Esophagus squamous epithelium (tissue), 5 donors: ENCODE results near the gene MAGOH. TPM values are rescaled to one million over a fixed set of nuclear protein-coding genes. Genes with fewer than 3 reads are reported as not detected.

ENCODE experiments used
- DNase-seq: peaks from one replicate; lab custom pipeline; 2025; lab: John Stamatoyannopoulos, UW
- H3K27ac ChIP-seq, 4 donors: fragments of 200-600 bp; sonication (generic); one replicate each; pipeline ENCODE4 v1.5.1; 2016 to 2019; ENCODE audit warnings: mild to moderate bottlenecking in 1 of 4
- H3K27me3 ChIP-seq, 4 donors: fragments of 200-600 bp; sonication (generic); 1 replicate in 3 of 4; 2 replicates in 1 of 4; pipeline versions ENCODE4 v1.5.1 to v1.6.0; 2017 to 2021; ENCODE audit warnings: antibody characterized with exemption in 1 of 4
- H3K36me3 ChIP-seq, 3 donors: fragments of 200-600 bp; sonication (generic); one replicate each; pipeline ENCODE4 v1.5.1; 2016 to 2019
- H3K4me1 ChIP-seq, 3 donors: fragments of 200-600 bp; sonication (generic); one replicate each; pipeline ENCODE4 v1.5.1; 2017 to 2019
- H3K4me3 ChIP-seq, 4 donors: fragments of 200-600 bp; sonication (generic); 1 replicate in 3 of 4; 2 replicates in 1 of 4; pipeline ENCODE4 v1.5.1; 2016 to 2019; ENCODE audit warnings: mild to moderate bottlenecking in 2 of 4, moderate library complexity in 1 of 4
- H3K9me3 ChIP-seq, 3 donors: fragments of 200-600 bp; sonication (generic); one replicate each; pipeline ENCODE4 v1.5.1; 2016 to 2019
- POLR2A ChIP-seq, 4 donors: fragments of 450-650 bp; IDR thresholded peaks; one replicate each; pipeline ENCODE4 v1.6.1; 2017; ENCODE audit warnings: antibody characterized with exemption in 4 of 4, mild to moderate bottlenecking in 4 of 4, moderate library complexity in 3 of 4
- WGBS, 2 donors: methylation state at CpG; one replicate each; pipeline ENCODE4 v1.1.5; 2018; 5-methylcytosine and 5-hydroxymethylcytosine counted together
- intact Hi-C: fragments of 100-400 bp; cut with DNase I; formaldehyde crosslinking; loops from one replicate; pipeline ENCODE4 v1.15.0; 2022
- total RNA-seq, 4 donors: library from RNA; depleted of rRNA; stranded (reverse); fragments of >200 nt; gene quantifications; one replicate each; pipeline ENCODE4 v1.1.0, GENCODE V29; 2016
- TF ChIP-seq, protein P1 (sequence below), 6 experiments: fragments of 450-650 bp in 4 of 6; fragments of 200-600 bp in 2 of 6; sonication (generic) in 2 of 6; IDR thresholded peaks; one replicate each; pipeline ENCODE4 v1.5.1; 2016 to 2019; ENCODE audit warnings: antibody characterized with exemption in 6 of 6, mild to moderate bottlenecking in 4 of 6, moderate library complexity in 4 of 6
- donor health status: DM: yes; HTN: yes; CAD: no.

Gene MAGOH
- total RNA-seq, 4 donors from 2014 or later = 27.6 to 52.7 (median 41.8) TPM

DNA sequence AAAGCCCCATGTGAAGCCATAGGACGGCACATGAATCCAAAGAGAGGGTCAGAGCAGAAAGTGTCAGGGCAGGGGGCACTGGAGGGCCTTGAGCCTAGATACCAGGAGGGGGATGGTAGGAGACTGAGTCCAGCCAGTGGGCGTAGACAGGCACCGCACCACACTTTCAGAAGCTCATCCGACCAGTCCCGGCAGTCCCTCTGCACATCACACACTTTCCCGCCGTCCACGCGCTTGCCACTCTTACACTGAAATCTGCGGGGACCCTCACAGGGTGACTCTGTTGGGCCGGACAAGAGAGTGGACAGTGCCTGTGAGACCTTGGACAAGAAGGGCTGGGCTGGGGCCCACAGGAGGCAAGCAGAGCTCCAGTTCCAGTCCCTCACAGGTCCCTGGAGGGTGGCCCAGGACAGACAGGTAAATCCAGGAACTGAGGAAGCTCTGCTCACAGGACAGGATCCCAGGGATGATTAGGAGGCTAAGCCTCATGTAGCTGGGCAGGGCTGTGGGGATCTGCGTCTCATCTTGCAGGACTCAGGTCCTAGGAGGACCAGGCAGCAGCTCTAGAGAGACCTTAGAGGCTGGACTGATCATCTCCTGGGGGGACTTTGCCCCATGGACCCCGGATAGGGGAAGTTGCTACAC, 36.3 kb upstream of the MAGOH start:
- H3K27ac ChIP-seq = no peak overlapping the region
- intact Hi-C loops = no loop called here
- 86 to 92% methylated on average over 9 to 10 of the region's 13 CpGs for WGBS, 2 donors
- H3K36me3 ChIP-seq = peaks cover 0 to 31% (median 0%) of the 10 kb centered on the region in 3 donors
- no peak overlapping the region for H3K4me3 ChIP-seq
- H3K9me3 ChIP-seq = no peaks in the 10 kb centered on the region
- no peak for DNase-seq
- H3K27me3 ChIP-seq = no peaks in the 10 kb centered on the region
- H3K4me1 ChIP-seq = peaks cover 5 to 34% (median 14%) of the 10 kb centered on the region in 3 donors
- no peak for TF ChIP-seq POLR2A (IDR thresholded peaks at IDR 0.05)
- TF ChIP-seq, protein P1, sequence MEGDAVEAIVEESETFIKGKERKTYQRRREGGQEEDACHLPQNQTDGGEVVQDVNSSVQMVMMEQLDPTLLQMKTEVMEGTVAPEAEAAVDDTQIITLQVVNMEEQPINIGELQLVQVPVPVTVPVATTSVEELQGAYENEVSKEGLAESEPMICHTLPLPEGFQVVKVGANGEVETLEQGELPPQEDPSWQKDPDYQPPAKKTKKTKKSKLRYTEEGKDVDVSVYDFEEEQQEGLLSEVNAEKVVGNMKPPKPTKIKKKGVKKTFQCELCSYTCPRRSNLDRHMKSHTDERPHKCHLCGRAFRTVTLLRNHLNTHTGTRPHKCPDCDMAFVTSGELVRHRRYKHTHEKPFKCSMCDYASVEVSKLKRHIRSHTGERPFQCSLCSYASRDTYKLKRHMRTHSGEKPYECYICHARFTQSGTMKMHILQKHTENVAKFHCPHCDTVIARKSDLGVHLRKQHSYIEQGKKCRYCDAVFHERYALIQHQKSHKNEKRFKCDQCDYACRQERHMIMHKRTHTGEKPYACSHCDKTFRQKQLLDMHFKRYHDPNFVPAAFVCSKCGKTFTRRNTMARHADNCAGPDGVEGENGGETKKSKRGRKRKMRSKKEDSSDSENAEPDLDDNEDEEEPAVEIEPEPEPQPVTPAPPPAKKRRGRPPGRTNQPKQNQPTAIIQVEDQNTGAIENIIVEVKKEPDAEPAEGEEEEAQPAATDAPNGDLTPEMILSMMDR (IDR thresholded peaks at IDR 0.05) = no peak

DNA sequence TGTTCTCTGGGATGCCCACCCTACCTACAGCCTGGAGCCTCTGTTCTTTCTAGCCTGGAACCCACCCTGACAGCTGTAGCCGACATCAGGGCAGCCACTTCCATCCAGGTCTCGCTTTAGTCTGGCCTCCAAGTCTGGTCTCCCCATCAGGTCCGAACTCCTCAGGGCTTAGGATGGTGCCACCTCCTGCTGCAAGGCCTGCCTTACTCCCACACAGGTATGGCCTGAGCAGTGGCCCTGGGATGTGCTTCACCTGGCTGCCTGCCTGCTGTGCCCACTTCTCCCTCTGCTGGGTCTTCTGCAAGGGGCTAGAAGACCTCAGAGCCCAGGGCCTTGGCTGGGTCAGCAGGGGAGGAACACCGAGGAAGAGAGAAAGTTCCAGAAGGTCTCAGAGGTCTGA, 35.7 kb upstream of the MAGOH start:
- DNase-seq = no peak
- Histone ChIP-seq H3K9me3 (no peaks in the 10 kb centered on the region), H3K27ac (peak overlapping the region in 3 of 4 donors; percentile 14 to 37 (median 34)), H3K4me1 (peaks cover 5 to 34% (median 14%) of the 10 kb centered on the region in 3 donors), H3K4me3 (no peak overlapping the region), H3K36me3 (peaks cover 0 to 28% (median 0%) of the 10 kb centered on the region in 3 donors), H3K27me3 (no peaks in the 10 kb centered on the region)
- intact Hi-C loops = no loop called here
- WGBS, 2 donors = 88 to 95% methylated on average over 3 of the region's 4 CpGs
- TF ChIP-seq, protein P1 (IDR thresholded peaks at IDR 0.05) = no peak
- no peak for TF ChIP-seq POLR2A (IDR thresholded peaks at IDR 0.05)

DNA sequence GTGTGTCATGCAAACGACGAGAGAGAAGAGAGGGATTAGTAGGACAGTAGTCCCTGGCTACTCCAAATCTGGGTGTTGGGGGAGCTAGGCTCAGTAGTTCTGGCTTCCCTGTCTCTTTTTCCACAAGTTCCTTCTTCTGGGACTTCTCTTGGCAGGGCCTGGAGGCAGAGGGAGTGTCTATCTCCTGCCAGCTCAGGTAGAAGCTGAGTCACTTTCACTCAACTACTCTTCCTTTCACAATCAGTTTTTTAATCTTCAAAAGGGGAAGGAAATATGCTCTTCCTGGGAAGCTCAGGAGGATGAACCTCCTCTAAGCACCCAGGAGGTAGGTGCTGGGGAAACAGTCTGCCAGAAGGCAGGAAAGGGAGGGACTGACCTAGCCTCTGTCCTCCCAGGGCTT, 35.2 kb upstream of the MAGOH start:
- intact Hi-C loops = no loop called here
- DNase-seq = no peak
- Histone ChIP-seq H3K27ac (peak overlapping the region in 3 of 4 donors; percentile 14 to 37 (median 34)), H3K9me3 (no peaks in the 10 kb centered on the region), H3K4me1 (peaks cover 5 to 34% (median 14%) of the 10 kb centered on the region in 3 donors), H3K27me3 (no peaks in the 10 kb centered on the region), H3K36me3 (peaks cover 0 to 28% (median 0%) of the 10 kb centered on the region in 3 donors), H3K4me3 (no peak overlapping the region)
- no peak for TF ChIP-seq POLR2A (IDR thresholded peaks at IDR 0.05)
- TF ChIP-seq, protein P1 (IDR thresholded peaks at IDR 0.05) = no peak
- WGBS, 2 donors = 31% methylated on average over 2 of the region's 2 CpGs; no CpG with 5 or more reads in 1 of the 2 donors

DNA sequence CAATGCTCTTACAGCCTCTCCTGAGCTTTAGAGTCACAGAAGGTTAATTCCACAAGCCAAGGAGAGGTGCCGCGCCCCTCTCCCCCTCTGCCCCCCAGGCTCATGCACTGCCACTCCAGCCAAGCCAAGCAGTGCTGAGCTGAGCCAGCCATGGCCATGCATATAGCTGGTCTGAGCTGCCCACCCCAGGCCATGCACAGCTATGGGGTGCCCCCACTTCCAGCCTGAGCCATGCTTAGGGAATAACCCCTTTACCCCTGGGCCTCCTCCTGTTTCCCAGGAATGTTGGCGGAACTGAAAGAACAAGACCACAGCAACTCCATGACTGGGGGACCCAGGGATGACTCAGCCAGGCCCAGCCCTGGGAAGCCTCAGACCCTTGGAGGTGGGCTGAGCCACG, 34.0 kb upstream of the MAGOH start:
- intact Hi-C loops = no loop called here
- Histone ChIP-seq H3K4me1 (peaks cover 5 to 34% (median 14%) of the 10 kb centered on the region in 3 donors), H3K9me3 (no peaks in the 10 kb centered on the region), H3K27me3 (no peaks in the 10 kb centered on the region), H3K36me3 (peaks cover 0 to 34% (median 0%) of the 10 kb centered on the region in 3 donors), H3K4me3 (no peak overlapping the region), H3K27ac (no peak overlapping the region)
- DNase-seq = no peak
- 81% methylated on average over 3 of the region's 4 CpGs; no CpG with 5 or more reads in 1 of the 2 donors for WGBS, 2 donors
- TF ChIP-seq, protein P1 (IDR thresholded peaks at IDR 0.05) = no peak
- no peak for TF ChIP-seq POLR2A (IDR thresholded peaks at IDR 0.05)

DNA sequence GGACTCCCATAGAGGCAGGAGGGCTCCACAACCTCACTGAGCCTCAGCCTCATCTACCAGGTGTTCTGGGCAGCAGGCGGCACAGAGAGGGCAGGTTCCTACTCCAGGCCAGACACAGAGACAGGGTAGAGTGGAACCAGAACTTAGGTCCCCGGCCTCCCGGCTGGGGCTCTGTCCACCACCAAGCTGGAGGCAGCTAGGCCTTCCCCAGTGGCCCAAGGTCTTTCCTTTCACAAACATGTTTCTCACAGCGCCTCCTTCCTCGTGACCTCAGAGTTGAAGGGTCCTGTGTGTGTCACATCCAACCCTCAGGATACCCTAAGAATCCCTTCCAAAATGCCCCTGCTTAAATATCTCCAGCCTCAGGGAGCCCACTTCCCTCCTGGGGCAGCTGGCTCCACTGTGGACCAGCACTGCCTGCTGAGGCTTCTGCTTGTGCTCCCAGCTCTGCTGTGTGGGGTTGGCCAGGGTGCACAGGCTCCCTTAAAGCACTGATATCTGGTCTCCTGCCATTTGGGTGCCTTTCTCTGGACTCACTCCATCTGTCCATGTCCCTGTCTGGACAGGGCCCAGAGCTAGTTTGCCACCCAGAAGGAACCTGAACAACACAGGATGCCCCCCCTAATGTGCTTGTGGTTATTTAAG, 33.2 kb upstream of the MAGOH start:
- Histone ChIP-seq H3K4me3 (no peak overlapping the region), H3K27me3 (no peaks in the 10 kb centered on the region), H3K9me3 (no peaks in the 10 kb centered on the region), H3K27ac (no peak overlapping the region), H3K36me3 (peaks cover 0 to 29% (median 0%) of the 10 kb centered on the region in 3 donors), H3K4me1 (peaks cover 5 to 34% (median 14%) of the 10 kb centered on the region in 3 donors)
- TF ChIP-seq POLR2A (IDR thresholded peaks at IDR 0.05) = no peak
- TF ChIP-seq, protein P1 (IDR thresholded peaks at IDR 0.05) = no peak
- intact Hi-C loops = no loop called here
- DNase-seq = no peak
- WGBS, 2 donors = 91 to 95% methylated on average over 3 to 5 of the region's 5 CpGs
